RWPE2 (cell line): Measurements from ENCODE around the gene FBRSL1.

Experiments
- ATAC-seq: fragments of 200-7000 bp; cut with Tn5 transposase; 3 replicates; pipeline ENCODE4 v1.9.1; 2021; ENCODE audit warnings: low read depth
- DNase-seq: peaks from one replicate; pipeline ENCODE4 v3.0.0-alpha.2; 2020; ENCODE audit warnings: low spot score
- H3K27ac ChIP-seq: fragments of 450-650 bp; 2 replicates; pipeline ENCODE4 v1.5.1; 2017; ENCODE audit warnings: mild to moderate bottlenecking; ENCODE audit not compliant: poor library complexity, severe bottlenecking
- H3K27me3 ChIP-seq: fragments of 250-450 bp; sonication (Bioruptor Pico); 2 replicates; pipeline ENCODE4 v1.5.1; 2021; ENCODE audit warnings: mild to moderate bottlenecking, moderate library complexity; ENCODE audit not compliant: insufficient read depth, poor library complexity, severe bottlenecking
- H3K36me3 ChIP-seq: fragments of 250-450 bp; sonication (Bioruptor Pico); 2 replicates; pipeline ENCODE4 v1.5.1; 2020; ENCODE audit warnings: low read depth, mild to moderate bottlenecking, moderate library complexity
- H3K4me1 ChIP-seq: fragments of 250-450 bp; sonication (Bioruptor Pico); 2 replicates; pipeline ENCODE4 v1.5.1; 2021; ENCODE audit warnings: mild to moderate bottlenecking, moderate library complexity; ENCODE audit not compliant: insufficient read depth, poor library complexity, severe bottlenecking
- H3K4me3 ChIP-seq: fragments of 250-450 bp; sonication (Bioruptor Pico); 2 replicates; pipeline ENCODE4 v1.5.1; 2021; ENCODE audit warnings: mild to moderate bottlenecking, moderate library complexity; ENCODE audit not compliant: severe bottlenecking
- H3K9me3 ChIP-seq: fragments of 250-450 bp; sonication (Bioruptor Pico); 2 replicates; pipeline ENCODE4 v1.5.1; 2021; ENCODE audit warnings: mild to moderate bottlenecking, moderate library complexity; ENCODE audit not compliant: severe bottlenecking
- CTCF ChIP-seq: fragments of 450-650 bp; IDR thresholded peaks from one replicate; pipeline ENCODE4 v1.5.1; 2017; ENCODE audit warnings: mild to moderate bottlenecking, moderate library complexity; ENCODE audit not compliant: poor library complexity, severe bottlenecking

FBRSL1 gene

GRCh38 chr12:132527186-132527882, 37.4 kb downstream of the FBRSL1 start:
- no peak for ATAC-seq
- Histone ChIP-seq H3K27me3 (no peaks in the 10 kb centered on the region), H3K36me3 (no peaks in the 10 kb centered on the region), H3K9me3 (no peaks in the 10 kb centered on the region), H3K4me1 (peaks cover 15% of the 10 kb centered on the region), H3K4me3 (no peak overlapping the region), H3K27ac (no peak overlapping the region)
- no peak for TF ChIP-seq CTCF
- no peak for DNase-seq

- DNase-seq (no peak), ATAC-seq (no peak)
- no peak for TF ChIP-seq CTCF
- peaks cover 15% of the 10 kb centered on the region for H3K4me1 ChIP-seq
- H3K36me3 ChIP-seq = no peaks in the 10 kb centered on the region
- no peaks in the 10 kb centered on the region for H3K27me3 ChIP-seq
- H3K4me3 ChIP-seq = no peak overlapping the region
- no peaks in the 10 kb centered on the region for H3K9me3 ChIP-seq
- no peak overlapping the region for H3K27ac ChIP-seq
Measured at GRCh38 chr12:132527883-132528264, 37.9 kb downstream of the FBRSL1 start.

- Histone ChIP-seq H3K27me3 (no peaks in the 10 kb centered on the region), H3K36me3 (no peaks in the 10 kb centered on the region), H3K4me3 (no peak overlapping the region), H3K4me1 (peaks cover 14% of the 10 kb centered on the region), H3K27ac (no peak overlapping the region), H3K9me3 (no peaks in the 10 kb centered on the region)
- no peak for DNase-seq
- no peak for ATAC-seq
- no peak for TF ChIP-seq CTCF
Measured at GRCh38 chr12:132528564-132529106, 38.7 kb downstream of the FBRSL1 start.

GRCh38 chr12:132529156-132529839, 39.3 kb downstream of the FBRSL1 start:
- Histone ChIP-seq H3K27me3 (no peaks in the 10 kb centered on the region), H3K27ac (no peak overlapping the region), H3K36me3 (no peaks in the 10 kb centered on the region), H3K9me3 (no peaks in the 10 kb centered on the region), H3K4me3 (no peak overlapping the region), H3K4me1 (peaks cover 7% of the 10 kb centered on the region)
- ATAC-seq (no peak), DNase-seq (no peak)
- no peak for TF ChIP-seq CTCF

GRCh38 chr12:132529906-132530305, 40.0 kb downstream of the FBRSL1 start:
- no peaks in the 10 kb centered on the region for H3K9me3 ChIP-seq
- peaks cover 4% of the 10 kb centered on the region for H3K4me1 ChIP-seq
- no peak overlapping the region for H3K4me3 ChIP-seq
- H3K27ac ChIP-seq = no peak overlapping the region
- DNase-seq (no peak), ATAC-seq (no peak)
- no peaks in the 10 kb centered on the region for H3K36me3 ChIP-seq
- H3K27me3 ChIP-seq = no peaks in the 10 kb centered on the region
- no peak for TF ChIP-seq CTCF
